OCI-LY3 (cell line): ENCODE data around the gene DCUN1D2.

Experiments used
- CTCF ChIP-seq: fragments of 200-600, 300-600 bp; sonication (generic); IDR thresholded peaks from 2 replicates; pipeline ENCODE4 v1.5.1; 2014; ENCODE audit warnings: antibody characterized with exemption, low read length, low read depth
- EZH2phosphoT487 ChIP-seq: fragments of 200-600 bp; shearing (Covaris generic); IDR thresholded peaks from 2 replicates; pipeline ENCODE4 v1.6.1; 2018; ENCODE audit warnings: antibody characterized with exemption, mixed run types, low read depth

GRCh38 chr13:113448885-113449692 lies 41.4 kb downstream of the DCUN1D2 start:
- TF ChIP-seq CTCF (no peak), EZH2phosphoT487 (no peak)
